Trophoblast cell (in vitro differentiated cells and primary cell): Measurements from ENCODE around the gene DNM3.

Source experiments
- DNase-seq, 2 donors: peaks; one replicate each; pipeline ENCODE4 v3.0.0-alpha.2; 2016
- H2AFZ ChIP-seq: 2 replicates; pipeline ENCODE4 v1.6.1; 2013; ENCODE audit warnings: low read length, moderate library complexity, mild to moderate bottlenecking; ENCODE audit not compliant: insufficient read depth, poor library complexity
- H2AK5ac ChIP-seq: 2 replicates; pipeline ENCODE4 v1.6.1; 2013; ENCODE audit warnings: mild to moderate bottlenecking, low read length
- H2BK120ac ChIP-seq: 2 replicates; pipeline ENCODE4 v1.6.1; 2013; ENCODE audit warnings: low read length, mild to moderate bottlenecking, moderate library complexity; ENCODE audit not compliant: insufficient read depth, poor library complexity
- H2BK12ac ChIP-seq: 2 replicates; pipeline ENCODE4 v1.6.1; 2013; ENCODE audit warnings: mild to moderate bottlenecking, low read length, moderate library complexity
- H2BK5ac ChIP-seq: 2 replicates; pipeline ENCODE4 v1.6.1; 2013; ENCODE audit warnings: low read length, low read depth, moderate library complexity, mild to moderate bottlenecking; ENCODE audit not compliant: poor library complexity
- H3K14ac ChIP-seq: 2 replicates; pipeline ENCODE4 v1.6.1; 2013; ENCODE audit warnings: mild to moderate bottlenecking, low read length
- H3K18ac ChIP-seq: 2 replicates; pipeline ENCODE4 v1.6.1; 2013; ENCODE audit warnings: mild to moderate bottlenecking, low read length
- H3K23ac ChIP-seq: 2 replicates; pipeline ENCODE4 v1.6.1; 2013; ENCODE audit warnings: low read length
- H3K27ac ChIP-seq: 2 replicates; pipeline ENCODE4 v1.5.1; 2013; ENCODE audit warnings: low read depth, mild to moderate bottlenecking, inconsistent platforms, low read length, moderate library complexity
- H3K27me3 ChIP-seq: 2 replicates; pipeline ENCODE4 v1.6.1; 2013; ENCODE audit warnings: inconsistent platforms, mild to moderate bottlenecking, low read length, moderate library complexity; ENCODE audit not compliant: insufficient read depth
- H3K36me3 ChIP-seq, 2 experiments: 1 replicate in 1 of 2; 2 replicates in 1 of 2; pipeline ENCODE4 v1.6.1; 2013; ENCODE audit warnings: low read length in 2 of 2, mild to moderate bottlenecking in 2 of 2, moderate library complexity in 1 of 2; ENCODE audit not compliant: insufficient read depth in 2 of 2, control insufficient read depth in 1 of 2
- H3K4ac ChIP-seq: 2 replicates; pipeline ENCODE4 v1.6.1; 2013; ENCODE audit warnings: low read depth, mild to moderate bottlenecking, low read length, moderate library complexity
- H3K4me1 ChIP-seq, 2 experiments: 1 replicate in 1 of 2; 2 replicates in 1 of 2; pipeline ENCODE4 v1.6.1; 2013; ENCODE audit warnings: low read length in 2 of 2, mild to moderate bottlenecking in 2 of 2, moderate library complexity in 1 of 2; ENCODE audit not compliant: insufficient read depth in 2 of 2, control insufficient read depth in 1 of 2
- H3K4me2 ChIP-seq: 2 replicates; pipeline ENCODE4 v1.6.1; 2013; ENCODE audit warnings: inconsistent platforms, mild to moderate bottlenecking, low read length, moderate library complexity
- H3K4me3 ChIP-seq: 2 replicates; pipeline ENCODE4 v1.5.1; 2013; ENCODE audit warnings: mild to moderate bottlenecking, low read depth, low read length, inconsistent platforms
- H3K79me1 ChIP-seq: one replicate; pipeline ENCODE4 v1.6.1; 2013; ENCODE audit warnings: low read length
- H3K79me2 ChIP-seq: 2 replicates; pipeline ENCODE4 v1.6.1; 2013; ENCODE audit warnings: low read length, mild to moderate bottlenecking; ENCODE audit not compliant: control insufficient read depth, insufficient read depth, poor library complexity
- H3K9ac ChIP-seq: 2 replicates; pipeline ENCODE4 v1.6.1; 2013; ENCODE audit warnings: mild to moderate bottlenecking, low read length
- H3K9me3 ChIP-seq: 2 replicates; pipeline ENCODE4 v1.6.1; 2013; ENCODE audit warnings: low read depth, mild to moderate bottlenecking, control low read depth, inconsistent platforms, low read length; ENCODE audit not compliant: insufficient read depth
- H4K12ac ChIP-seq: 2 replicates; pipeline ENCODE4 v1.6.1; 2013; ENCODE audit warnings: low read depth, mild to moderate bottlenecking, low read length, moderate library complexity
- H4K8ac ChIP-seq: 2 replicates; pipeline ENCODE4 v1.6.1; 2013; ENCODE audit warnings: low read depth, mild to moderate bottlenecking, low read length, moderate library complexity
- H4K91ac ChIP-seq: one replicate; pipeline ENCODE4 v1.6.1; 2013; ENCODE audit warnings: low read depth, mild to moderate bottlenecking, low read length, moderate library complexity
- WGBS: extraction: QIAGEN DNeasy Blood & Tissue Kit; methylation state at CpG from one replicate; pipeline ENCODE4 v1.1.7; 2013; ENCODE audit warnings: missing lambda C conversion rate; ENCODE audit not compliant: insufficient read length, insufficient coverage; ENCODE audit errors: extremely low coverage; 5-methylcytosine and 5-hydroxymethylcytosine counted together

DNM3 gene

DNA sequence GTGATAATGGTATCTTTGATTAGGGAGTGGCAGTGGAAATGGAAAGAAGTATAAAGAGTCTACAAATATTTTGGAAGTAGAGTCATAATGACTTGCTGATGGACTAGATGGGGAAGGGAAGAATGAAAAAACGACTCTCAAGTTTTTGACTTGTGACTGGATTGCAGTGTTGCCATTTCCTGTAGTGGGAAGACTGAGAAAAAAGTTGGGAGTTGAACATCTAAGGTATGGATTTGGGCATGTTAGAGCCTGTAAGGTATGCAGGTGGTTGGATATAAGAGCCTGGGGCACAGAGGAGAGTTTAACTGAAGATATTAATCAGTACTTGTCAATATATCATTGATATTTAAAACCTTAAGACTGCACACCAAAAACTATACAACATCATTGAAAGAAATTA is 19.4 kb downstream of the DNM3 start:
- Histone ChIP-seq H3K9ac (no peak overlapping the region), H3K4me2 (no peak overlapping the region), H3K9me3 (no peaks in the 10 kb centered on the region), H3K4me3 (no peak overlapping the region), H2AK5ac (no peak overlapping the region), H3K79me2 (no peaks in the 10 kb centered on the region), H3K27ac (no peak overlapping the region), H4K8ac (no peak overlapping the region), H2BK120ac (no peak overlapping the region), H4K12ac (no peak overlapping the region), H3K4me1 (no peaks in the 10 kb centered on the region), H2AFZ (no peak overlapping the region), H3K36me3 (no peaks in the 10 kb centered on the region), H4K91ac (no peak overlapping the region), H3K14ac (no peak overlapping the region), H3K79me1 (no peaks in the 10 kb centered on the region), H2BK5ac (no peak overlapping the region), H3K18ac (no peak overlapping the region), H3K27me3 (no peaks in the 10 kb centered on the region), H3K4ac (no peak overlapping the region), H3K23ac (no peak overlapping the region), H2BK12ac (no peak overlapping the region)
- DNase-seq = no peak
- no CpG with 5 or more reads among the region's 1 CpG for WGBS

DNA sequence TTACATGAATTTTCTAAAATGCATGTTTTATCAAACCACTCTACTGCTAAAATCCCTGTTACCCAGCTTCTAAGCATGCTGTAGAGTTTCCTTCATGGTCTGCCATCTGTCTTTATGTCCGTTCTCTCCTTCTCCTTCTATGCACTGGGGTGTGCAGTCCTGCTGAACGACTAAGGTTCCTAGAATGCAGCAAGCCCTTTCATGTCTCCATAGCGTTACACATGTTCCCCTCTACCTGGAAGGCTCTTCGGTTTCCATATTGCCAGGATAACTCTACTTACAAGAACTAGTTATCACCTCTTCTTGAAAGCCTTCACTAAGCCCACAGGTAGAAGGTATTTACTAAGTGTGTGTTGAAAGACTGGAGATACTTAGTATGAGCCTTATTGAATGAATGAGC is 22.2 kb downstream of the DNM3 start:
- H3K4me3 ChIP-seq = no peak overlapping the region
- H2BK120ac ChIP-seq = no peak overlapping the region
- no peaks in the 10 kb centered on the region for H3K36me3 ChIP-seq
- H2BK5ac ChIP-seq = no peak overlapping the region
- no peak overlapping the region for H3K18ac ChIP-seq
- H3K79me1 ChIP-seq = no peaks in the 10 kb centered on the region
- H4K8ac ChIP-seq = no peak overlapping the region
- H3K9ac ChIP-seq = no peak overlapping the region
- H4K91ac ChIP-seq = no peak overlapping the region
- H4K12ac ChIP-seq = no peak overlapping the region
- WGBS = no CpG with 5 or more reads among the region's 4 CpGs
- no peak overlapping the region for H3K23ac ChIP-seq
- H3K27me3 ChIP-seq = no peaks in the 10 kb centered on the region
- H3K27ac ChIP-seq = no peak overlapping the region
- H3K4me1 ChIP-seq = peaks cover 0 to 2% of the 10 kb centered on the region in 2 experiments
- H3K4me2 ChIP-seq = no peak overlapping the region
- H3K14ac ChIP-seq = no peak overlapping the region
- H3K79me2 ChIP-seq = no peaks in the 10 kb centered on the region
- no peak overlapping the region for H2AFZ ChIP-seq
- H2AK5ac ChIP-seq = no peak overlapping the region
- H3K4ac ChIP-seq = no peak overlapping the region
- no peaks in the 10 kb centered on the region for H3K9me3 ChIP-seq
- DNase-seq = no peak
- H2BK12ac ChIP-seq = no peak overlapping the region

DNA sequence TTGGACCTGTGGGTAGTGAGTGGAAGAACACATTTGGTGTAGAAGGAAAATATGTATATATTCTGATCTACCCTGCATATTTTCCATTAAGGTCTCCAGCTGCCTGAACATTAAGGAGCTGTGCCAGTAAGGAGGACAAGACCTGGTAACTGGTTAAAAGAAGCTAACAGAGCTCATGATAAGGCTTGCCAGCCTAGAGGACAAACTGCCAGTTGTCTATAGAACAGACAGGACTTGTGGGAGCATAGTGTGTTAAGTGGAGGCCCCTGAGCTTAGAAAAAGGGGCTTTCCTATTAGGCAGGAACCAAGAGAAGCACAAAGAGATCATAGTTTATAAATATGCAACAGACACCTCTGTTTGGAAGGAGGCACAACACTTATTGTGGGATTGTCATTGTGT is 23.0 kb downstream of the DNM3 start:
- no peak overlapping the region for H2BK120ac ChIP-seq
- no peaks in the 10 kb centered on the region for H3K79me2 ChIP-seq
- H2BK5ac ChIP-seq = no peak overlapping the region
- H3K4me3 ChIP-seq = no peak overlapping the region
- H3K4ac ChIP-seq = no peak overlapping the region
- H3K23ac ChIP-seq = no peak overlapping the region
- no peak overlapping the region for H2BK12ac ChIP-seq
- no peak overlapping the region for H3K4me2 ChIP-seq
- H3K27ac ChIP-seq = no peak overlapping the region
- no peak overlapping the region for H3K14ac ChIP-seq
- H3K9me3 ChIP-seq = no peaks in the 10 kb centered on the region
- no peak overlapping the region for H2AFZ ChIP-seq
- no peak overlapping the region for H2AK5ac ChIP-seq
- no peaks in the 10 kb centered on the region for H3K36me3 ChIP-seq
- H3K18ac ChIP-seq = no peak overlapping the region
- H3K4me1 ChIP-seq = peaks cover 0 to 2% of the 10 kb centered on the region in 2 experiments
- no peaks in the 10 kb centered on the region for H3K79me1 ChIP-seq
- H4K12ac ChIP-seq = no peak overlapping the region
- H3K9ac ChIP-seq = no peak overlapping the region
- no peak overlapping the region for H4K8ac ChIP-seq
- no peaks in the 10 kb centered on the region for H3K27me3 ChIP-seq
- H4K91ac ChIP-seq = no peak overlapping the region
- no peak for DNase-seq

GRCh38 chr1:171865106-171865505 is 23.8 kb downstream of the DNM3 start:
- Histone ChIP-seq H4K8ac (no peak overlapping the region), H3K79me2 (no peaks in the 10 kb centered on the region), H2BK120ac (no peak overlapping the region), H3K14ac (no peak overlapping the region), H3K23ac (no peak overlapping the region), H3K4me3 (no peak overlapping the region), H2BK12ac (no peak overlapping the region), H3K36me3 (no peaks in the 10 kb centered on the region), H2BK5ac (no peak overlapping the region), H3K27ac (no peak overlapping the region), H3K4me2 (no peak overlapping the region), H2AK5ac (no peak overlapping the region), H3K4me1 (peaks cover 0 to 2% of the 10 kb centered on the region in 2 experiments), H3K4ac (no peak overlapping the region), H3K27me3 (no peaks in the 10 kb centered on the region), H3K9me3 (no peaks in the 10 kb centered on the region), H4K12ac (no peak overlapping the region), H3K18ac (no peak overlapping the region), H2AFZ (no peak overlapping the region), H3K79me1 (no peaks in the 10 kb centered on the region), H3K9ac (no peak overlapping the region), H4K91ac (no peak overlapping the region)
- DNase-seq = no peak
- no CpG with 5 or more reads among the region's 6 CpGs for WGBS
